CD4-positive, alpha-beta T cell treated with Interleukin-4 for 4 hours (primary cell): ENCODE measurements around the gene KCNQ1.

Experiments used
- DNase-seq: peaks from one replicate; pipeline ENCODE4 v3.0.0-alpha.2; 2020

The KCNQ1 gene

GRCh38 chr11:2462543-2462985, 17.8 kb downstream of the KCNQ1 start:
- no peak for DNase-seq

DNA sequence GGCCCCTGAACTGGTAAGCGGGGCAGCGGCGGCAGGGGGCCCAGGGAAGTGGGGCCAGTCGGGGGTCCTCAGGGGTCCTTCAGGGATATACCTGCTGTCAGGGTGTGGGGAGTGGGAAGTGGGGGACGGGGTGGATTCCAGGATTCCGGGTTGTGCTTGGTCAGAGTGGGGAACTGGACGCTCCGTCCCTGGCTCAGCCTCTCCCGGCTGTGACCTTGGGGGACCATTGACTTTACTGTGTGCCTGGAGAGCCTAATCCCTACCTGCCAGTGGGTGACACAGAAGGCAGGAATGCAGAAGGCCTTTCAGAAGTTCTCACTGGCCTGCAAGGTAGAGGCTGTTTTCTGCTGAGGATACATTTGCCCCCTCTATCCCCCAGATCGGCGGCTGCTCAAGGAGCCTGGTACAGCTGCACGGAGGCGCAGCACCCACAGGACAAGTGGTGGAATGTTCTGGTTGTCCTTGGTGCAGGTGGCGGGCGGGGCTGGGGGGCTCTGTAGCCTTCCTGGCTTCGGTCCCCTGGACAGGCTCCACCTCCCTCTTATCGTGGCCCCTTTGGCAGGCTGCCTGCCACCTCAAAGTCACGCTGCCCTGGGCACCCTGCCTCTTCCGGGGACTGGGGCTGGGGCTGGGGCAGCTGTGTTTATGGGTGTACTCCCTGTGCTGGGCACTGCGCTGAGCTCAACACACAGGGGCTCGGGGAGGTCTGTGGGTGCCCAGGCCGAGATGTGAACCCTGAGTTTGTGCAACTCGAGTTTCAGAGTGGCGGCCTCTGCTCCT, 18.4 kb downstream of the KCNQ1 start:
- DNase-seq = no peak

GRCh38 chr11:2463766-2464277, 19.0 kb downstream of the KCNQ1 start:
- no peak for DNase-seq

DNA sequence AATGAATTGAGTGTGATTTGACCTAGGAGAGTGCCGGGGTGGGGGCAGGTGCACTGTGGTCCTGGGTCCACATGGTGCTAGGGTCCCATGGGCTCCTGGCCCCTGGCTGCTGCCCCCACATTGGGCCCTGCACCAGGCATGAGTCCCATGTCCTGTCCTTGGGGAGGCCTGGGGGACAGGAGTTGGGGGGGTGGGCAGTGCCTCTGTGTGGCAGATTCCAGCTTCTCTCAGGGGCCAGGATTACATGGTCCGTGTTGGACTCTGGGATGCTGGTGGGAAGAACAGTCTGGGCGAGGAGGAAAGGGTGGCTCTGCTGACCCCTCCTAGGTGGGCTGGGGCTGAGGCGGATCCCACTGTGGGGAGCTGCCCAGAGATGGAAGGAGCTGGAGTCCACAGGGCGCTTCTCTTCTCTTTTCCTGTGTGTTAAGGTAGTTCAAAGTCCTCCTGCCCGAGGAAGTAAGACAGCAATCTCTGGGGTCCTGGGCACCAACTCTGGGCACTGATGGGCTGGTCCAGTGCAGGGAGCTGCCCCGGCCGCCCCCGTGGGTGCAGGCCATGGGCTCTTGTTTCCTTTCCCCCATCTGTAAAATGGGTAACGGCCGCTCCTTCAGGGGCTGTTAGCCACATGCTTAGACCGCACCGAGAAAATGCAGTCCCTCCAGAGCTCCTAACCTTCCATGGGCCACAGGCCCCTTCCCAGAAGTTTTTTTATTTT, 19.8 kb downstream of the KCNQ1 start:
- DNase-seq = no peak

DNA sequence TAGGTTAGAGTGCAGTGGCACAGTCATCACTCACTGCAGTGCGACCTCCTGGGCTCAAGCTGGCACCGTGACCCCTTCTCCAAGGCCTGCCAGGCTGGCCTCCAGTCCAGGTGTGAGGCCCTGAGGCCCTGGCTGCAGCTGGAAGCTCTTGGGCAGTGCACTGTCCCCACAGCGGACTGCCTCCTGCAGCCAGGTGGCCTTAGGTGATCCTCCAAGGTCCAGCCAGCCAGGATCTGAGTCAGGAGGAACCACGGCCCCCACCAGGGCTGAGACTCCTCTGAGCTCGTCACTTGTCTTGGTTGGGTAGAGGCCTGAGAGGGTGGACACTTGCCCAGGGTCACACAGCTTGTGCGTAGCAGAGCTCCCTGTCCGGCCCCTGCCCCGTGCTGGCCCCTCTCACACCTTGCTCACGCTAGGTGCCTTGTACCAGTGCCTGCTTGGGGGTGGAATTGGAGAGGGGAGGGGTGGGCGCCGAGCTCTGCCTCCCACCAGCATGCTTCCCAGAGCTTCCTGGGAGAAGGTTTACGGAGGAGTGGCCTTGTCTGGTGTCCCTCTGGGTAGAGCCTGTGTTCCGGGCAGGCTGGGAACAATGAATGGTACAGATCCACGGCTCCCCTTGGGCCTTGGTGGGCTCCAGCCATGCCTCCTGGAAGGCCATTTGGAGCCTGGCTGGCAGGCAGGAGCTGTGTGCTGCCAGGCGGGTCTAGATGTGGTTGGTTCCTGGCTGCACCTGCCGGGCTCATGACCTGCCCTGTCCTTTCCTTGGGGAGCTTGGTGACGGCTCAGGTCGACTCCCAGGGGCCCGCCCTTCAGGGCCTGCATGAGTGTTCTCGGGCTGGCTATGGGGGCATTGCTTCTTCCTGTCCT, 20.6 kb downstream of the KCNQ1 start:
- DNase-seq = no peak

DNA sequence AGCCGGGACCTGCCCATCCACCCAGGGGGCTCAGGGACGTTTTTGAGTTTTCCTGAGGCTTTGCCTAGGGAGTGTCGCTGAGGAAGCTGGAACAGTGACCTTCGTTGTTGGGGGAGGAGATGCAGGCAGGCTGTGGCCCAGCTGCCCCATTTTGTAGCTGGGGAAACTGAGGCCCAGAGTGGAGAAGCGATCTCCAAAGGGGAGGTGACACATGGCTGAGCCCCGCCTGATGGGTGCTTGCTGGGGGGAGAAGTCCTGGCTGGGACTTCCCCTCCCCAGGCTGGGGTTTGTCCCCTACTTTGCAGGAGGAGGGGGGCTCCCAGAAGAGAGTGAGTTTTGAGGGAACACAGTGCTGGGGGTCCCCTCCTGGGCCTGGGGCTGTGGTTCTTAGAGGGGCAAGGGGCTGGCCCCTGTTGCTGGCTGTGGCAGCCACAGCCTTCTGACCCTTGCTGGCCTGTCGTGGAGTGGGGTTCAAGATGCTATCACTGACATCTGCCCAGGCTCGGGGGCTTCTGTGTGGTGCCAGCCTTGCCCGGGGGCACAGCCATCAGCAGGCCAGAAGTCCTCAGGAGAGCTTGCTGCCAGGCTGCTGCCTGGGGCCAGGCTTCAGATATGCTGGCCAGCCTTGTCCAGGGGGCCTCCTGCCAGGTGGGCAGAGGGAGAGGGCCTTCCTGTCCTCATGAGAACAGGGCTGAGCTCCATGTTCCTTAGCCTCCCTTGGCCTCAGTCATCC, 21.4 kb downstream of the KCNQ1 start:
- DNase-seq = no peak

- peak; percentile 50 for DNase-seq
Measured at GRCh38 chr11:2466869-2467694, 22.3 kb downstream of the KCNQ1 start.

DNA sequence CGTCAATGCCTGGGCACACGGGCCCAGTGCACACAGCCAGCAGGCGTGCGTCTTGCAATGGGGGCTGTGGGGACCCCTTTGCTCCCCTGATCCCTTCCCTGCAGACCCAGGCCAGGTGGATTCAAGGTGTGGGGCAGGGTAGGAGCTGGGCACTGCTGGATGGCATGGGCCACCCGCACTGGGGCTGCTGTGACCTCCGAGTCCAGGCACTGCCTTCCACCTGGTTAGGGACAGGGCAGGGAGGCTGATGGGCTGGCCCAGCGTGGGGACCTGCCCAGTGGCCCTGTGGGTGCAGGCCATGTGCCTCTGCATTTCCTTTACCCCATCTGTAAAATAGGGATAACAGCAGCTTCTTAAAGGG, 22.9 kb downstream of the KCNQ1 start:
- DNase-seq = no peak

DNA sequence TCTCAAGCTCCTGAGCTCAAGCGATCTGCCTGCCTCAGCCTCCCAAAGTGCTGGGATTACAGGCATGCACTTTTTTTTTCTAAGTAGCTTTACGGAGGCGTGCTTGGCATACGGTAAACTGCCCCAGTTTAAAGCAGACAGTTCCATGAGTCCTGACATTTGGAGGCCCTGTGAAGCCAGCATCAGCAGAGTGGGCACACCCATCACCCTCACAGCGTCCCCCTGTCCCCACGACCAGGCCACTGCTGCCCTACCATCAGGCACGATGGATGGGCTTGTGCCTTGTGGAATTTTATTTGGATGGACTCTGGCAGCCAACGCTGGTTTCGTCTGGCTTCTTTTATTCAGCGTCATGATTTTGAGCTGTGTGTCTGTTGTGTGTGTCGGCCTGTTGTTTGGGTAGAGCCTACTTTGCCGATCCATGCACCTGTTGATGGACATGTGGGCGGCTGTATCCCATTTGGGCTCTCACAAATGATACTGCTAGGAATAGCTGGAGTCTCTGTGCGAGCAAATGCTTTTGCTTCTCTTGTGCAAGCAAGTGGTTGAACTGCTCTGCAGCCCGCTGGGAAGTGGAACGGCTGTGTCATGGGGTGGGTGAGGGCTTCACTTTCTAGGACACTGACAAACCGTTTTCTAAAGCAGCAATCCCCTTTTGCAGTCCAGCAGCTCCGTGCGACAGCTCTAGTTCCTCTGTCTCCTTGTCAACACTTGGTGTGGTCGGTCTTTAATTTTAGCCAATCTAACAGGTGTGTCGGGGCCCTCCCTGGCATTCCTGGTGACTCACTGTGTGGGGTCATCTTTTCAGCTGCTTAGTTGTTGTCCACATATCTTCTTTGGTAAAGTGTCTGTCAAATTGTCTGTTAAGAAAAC, 23.8 kb downstream of the KCNQ1 start:
- no peak for DNase-seq

- DNase-seq = no peak
Measured at GRCh38 chr11:2470495-2470894, 25.7 kb downstream of the KCNQ1 start.

DNA sequence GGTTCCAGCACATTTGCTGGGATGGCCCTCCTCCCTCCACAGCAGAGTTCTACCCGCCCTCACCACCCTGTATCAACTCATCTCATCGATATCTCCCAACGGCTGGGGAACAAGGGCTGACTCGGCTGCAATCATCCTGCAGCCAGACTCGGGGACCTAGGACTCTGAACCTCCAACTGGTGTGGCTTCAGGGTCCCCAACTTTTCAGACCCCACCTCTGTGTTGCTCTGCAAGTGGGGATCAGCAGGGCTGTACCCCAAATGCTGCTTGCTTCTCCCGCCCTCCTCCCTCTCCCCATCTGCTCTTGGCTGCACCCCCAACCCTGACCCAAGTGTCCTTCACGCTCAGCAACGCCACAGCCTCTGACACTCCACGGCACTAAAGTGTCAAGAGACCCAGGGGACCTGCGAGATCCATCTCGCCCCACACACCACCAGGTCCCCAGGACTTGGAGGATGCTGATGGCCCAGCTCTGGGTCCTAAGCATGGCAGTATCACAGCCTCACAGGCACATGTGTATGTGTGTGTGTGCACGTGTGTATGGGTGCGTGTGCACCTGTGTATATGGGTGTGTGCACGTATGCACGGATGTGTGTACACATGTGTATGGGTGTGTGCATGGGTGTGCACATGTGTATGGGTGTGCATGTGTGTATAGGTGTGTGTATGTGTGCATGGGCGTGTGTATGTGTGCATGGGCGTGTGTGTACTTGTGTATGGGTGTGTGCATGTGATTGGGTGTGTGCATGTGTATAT, 26.4 kb downstream of the KCNQ1 start:
- no peak for DNase-seq

DNA sequence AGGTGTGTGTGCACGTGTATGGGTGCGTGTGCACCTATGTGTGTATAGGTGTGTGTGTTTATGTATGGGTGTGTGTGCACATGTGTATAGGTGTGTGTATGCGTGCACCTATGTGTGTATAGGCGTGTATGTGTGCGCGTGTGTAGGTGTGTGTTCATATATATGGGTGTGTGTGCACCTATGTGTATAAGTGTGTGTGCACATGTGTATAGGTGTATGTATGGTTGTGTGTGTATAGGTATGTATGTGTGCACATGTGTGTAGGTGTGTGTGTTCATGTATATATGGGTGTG, 26.9 kb downstream of the KCNQ1 start:
- no peak for DNase-seq

GRCh38 chr11:2472428-2473186, 27.8 kb downstream of the KCNQ1 start:
- DNase-seq = no peak

DNA sequence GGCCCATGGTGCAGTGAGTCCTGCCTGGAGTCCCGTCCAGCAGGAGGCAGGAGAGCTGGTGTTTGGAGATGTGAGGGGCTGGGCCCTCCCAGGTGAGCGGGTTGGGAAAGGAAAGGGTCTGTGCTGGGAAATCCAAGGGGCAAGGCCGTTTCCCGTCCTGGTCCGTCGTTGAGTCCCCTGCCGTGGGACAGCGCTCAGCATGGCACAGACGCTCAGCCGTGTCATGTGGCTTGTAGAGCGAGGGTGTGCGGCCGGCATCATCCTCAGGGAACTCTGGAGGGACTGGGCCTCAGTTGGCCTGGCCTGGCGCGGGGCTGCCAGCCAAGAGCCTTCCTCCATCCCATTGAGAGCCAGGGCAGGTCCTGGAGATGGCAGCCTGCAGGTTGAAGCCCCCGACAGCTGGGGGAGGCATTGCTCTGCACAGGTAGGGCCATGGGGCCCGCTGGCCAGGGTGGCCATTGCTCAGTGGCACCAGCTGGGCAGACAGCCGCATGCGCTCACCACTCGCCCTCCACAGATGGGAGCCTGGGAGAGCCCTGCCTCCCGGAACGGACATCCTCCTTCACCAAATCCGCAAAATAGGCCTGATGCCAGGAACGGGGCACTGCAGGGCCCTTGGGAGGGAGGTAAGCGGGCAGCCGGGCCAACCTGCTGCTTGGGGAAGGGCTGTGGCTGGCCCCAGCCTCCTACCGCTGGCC, 28.7 kb downstream of the KCNQ1 start:
- no peak for DNase-seq

DNA sequence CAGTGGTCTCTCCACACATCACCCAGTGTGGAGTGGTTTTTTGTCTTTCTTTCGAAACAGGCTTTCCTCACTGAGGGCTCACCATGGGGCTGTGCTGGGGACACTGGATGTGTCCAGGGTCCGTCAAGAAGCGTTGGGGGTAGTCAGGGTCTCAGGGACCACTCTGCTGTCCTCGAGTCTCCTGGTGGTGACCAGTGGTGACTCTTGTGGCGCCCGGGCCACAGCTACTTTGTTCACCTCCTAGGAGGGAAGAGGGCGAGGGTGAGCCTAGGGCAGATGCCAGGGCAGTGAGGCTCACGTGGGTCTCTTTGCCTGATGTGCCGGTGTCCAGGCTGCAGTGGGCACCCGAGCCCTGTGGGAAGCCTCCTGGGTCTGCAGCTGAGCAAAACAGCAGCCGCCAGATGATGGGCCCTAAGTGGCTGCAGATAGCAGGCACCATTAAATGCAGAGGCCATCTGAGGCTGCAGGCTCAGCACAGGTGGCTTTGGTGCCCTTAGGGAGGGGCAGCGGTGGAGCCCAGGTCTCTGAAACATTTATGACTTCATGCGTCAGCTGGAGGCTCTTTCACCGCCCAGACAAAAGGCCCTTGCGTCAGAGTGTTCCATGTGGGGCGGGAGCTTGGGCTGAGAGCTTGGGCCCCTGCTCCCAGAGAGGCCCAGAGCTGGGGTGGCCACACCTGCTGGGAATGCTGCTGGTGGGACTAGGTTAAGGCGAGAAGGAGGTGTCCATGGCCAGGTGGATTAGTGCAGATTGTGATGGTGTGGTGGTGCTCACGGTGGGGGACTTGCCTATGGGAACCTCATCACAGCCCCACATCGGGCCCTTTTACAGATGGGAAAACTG, 29.5 kb downstream of the KCNQ1 start:
- no peak for DNase-seq

DNA sequence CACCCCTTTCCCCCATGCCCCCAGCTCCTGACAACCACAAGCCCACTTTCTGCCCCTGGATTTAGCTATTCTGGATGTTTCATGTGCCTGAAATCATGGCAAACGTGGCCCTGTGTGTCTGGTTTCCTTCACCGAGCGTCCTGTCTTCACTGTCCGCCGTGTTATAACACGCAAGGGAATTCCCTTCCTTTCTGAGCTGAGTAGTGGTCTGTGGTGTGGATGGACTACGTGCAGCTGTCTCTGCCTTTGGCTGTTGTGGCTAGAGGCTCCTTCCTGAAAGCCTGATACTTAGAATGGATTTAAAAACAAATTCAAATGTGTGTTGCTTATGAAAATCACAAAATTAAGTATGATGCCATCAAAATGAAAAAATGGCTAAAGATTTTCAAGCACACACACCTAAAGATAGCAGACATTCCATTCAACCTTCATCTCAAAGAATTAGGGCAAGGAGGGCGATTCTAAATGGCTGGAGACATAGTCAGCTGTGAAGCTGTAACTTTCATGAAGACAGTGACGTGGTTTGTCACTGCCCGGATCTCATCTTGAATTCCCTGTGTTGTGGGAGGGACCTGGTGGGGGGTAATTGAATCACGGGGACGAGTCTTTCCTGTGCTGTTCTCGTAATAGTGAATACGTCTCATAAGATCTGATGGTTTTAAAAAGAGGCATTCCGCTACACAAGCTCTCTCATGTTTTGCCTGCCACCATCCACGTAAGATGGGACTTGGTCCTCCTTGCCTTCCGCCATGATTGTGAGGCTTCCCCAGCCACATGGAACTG, 30.5 kb downstream of the KCNQ1 start:
- DNase-seq = no peak

DNA sequence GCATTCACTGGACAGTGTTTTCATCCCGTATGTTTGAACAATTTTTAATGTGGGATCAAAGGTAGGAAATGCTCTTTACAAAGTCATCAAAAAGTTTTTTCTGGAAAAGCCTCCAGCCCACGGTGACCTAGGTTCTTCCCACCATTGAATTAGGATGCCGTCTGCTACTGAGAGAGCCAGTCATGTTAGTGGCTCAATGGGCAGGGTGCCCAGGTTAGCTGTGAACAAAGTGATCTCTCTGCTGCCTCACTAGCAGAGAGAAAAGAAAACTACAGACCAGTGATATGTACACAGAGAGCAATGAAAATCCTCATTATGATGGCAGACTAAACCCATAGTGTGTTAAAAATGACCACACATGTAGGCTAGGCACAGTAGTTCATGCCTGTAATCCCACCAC, 32.4 kb downstream of the KCNQ1 start:
- DNase-seq = no peak
